Activated CD8-positive, alpha-beta T cell treated with anti-CD3 and anti-CD28 coated beads, Interleukin-2, amount 10 ng/mL, durations not matched to agents 7 days and 5 days (primary cell): ENCODE results near the gene SPEG. TPM values are rescaled to one million over a fixed set of nuclear protein-coding genes. Genes with fewer than 3 reads are reported as not detected.

Experiments
- ATAC-seq: fragments of 150-1000 bp; cut with Tn5 transposase; one replicate; pipeline ENCODE4 v1.10.0; 2021; ENCODE audit warnings: moderate library complexity
- CTCF ChIA-PET: fragments of 350-600 bp; sonication (Branson Sonifier 250); formaldehyde crosslinking; loops from one replicate; lab custom pipeline; 2021; ENCODE audit warnings: antibody characterized with exemption; lab: Charles Lee
- POLR2A ChIA-PET: fragments of 350-600 bp; sonication (Branson Sonifier 250); formaldehyde crosslinking; loops from one replicate; lab custom pipeline; 2021; ENCODE audit warnings: antibody characterized with exemption; lab: Charles Lee
- DNase-seq: peaks from one replicate; pipeline ENCODE4 v3.0.0-alpha.2; 2020
- H3K27ac Mint-ChIP-seq: one replicate; pipeline ENCODE4 v1.8.0; 2021; ENCODE audit warnings: mild to moderate bottlenecking, mixed read lengths
- H3K27me3 Mint-ChIP-seq: one replicate; pipeline ENCODE4 v1.8.0; 2021; ENCODE audit warnings: low read depth, mixed read lengths
- H3K36me3 Mint-ChIP-seq: one replicate; pipeline ENCODE4 v1.8.0; 2021; ENCODE audit warnings: low read depth, mixed read lengths
- H3K4me1 Mint-ChIP-seq: one replicate; pipeline ENCODE4 v1.8.0; 2021; ENCODE audit warnings: low read depth, mixed read lengths
- H3K4me3 Mint-ChIP-seq: one replicate; pipeline ENCODE4 v1.8.0; 2021; ENCODE audit warnings: mild to moderate bottlenecking, mixed read lengths
- H3K9me3 Mint-ChIP-seq: one replicate; pipeline ENCODE4 v1.8.0; 2022; ENCODE audit warnings: mixed read lengths; ENCODE audit not compliant: insufficient read depth
- total RNA-seq, 2 experiments: library from RNA; stranded (reverse); gene quantifications; one replicate each; pipeline ENCODE4 v1.2.3, GENCODE V29; 2021

SPEG gene
- total RNA-seq, 2 experiments from 2014 or later: 10.8 to 11.6 TPM

- Mint-ChIP-seq H3K27ac (no peak overlapping the region), H3K36me3 (no peaks in the 10 kb centered on the region), H3K4me1 (peaks cover 2% of the 10 kb centered on the region), H3K9me3 (no peaks in the 10 kb centered on the region), H3K4me3 (no peak overlapping the region), H3K27me3 (peaks cover 43% of the 10 kb centered on the region)
- ATAC-seq (no peak), DNase-seq (no peak)
- CTCF ChIA-PET: interaction anchor here (1.0 kb wide), 1 partner anchor 11 kb away, joined by 3 read pairs; no protein-coding TSS in a partner anchor
- POLR2A ChIA-PET: interaction anchor here (1.4 kb wide), 1 partner anchor 10 kb away, joined by 3 read pairs; the partner anchor contains the start of gene GMPPA
These were observed 53.7 kb downstream of the SPEG start for GRCh38 chr2:219488149-219488843.

- DNase-seq (no peak), ATAC-seq (no peak)
- ChIA-PET CTCF (no interaction called here), POLR2A (interaction anchor here (1.4 kb wide), 1 partner anchor 10 kb away, joined by 3 read pairs; the partner anchor contains the start of gene GMPPA)
- no peaks in the 10 kb centered on the region for H3K36me3 Mint-ChIP-seq
- H3K4me3 Mint-ChIP-seq: no peak overlapping the region
- peaks cover 46% of the 10 kb centered on the region for H3K27me3 Mint-ChIP-seq
- H3K9me3 Mint-ChIP-seq: no peaks in the 10 kb centered on the region
- H3K4me1 Mint-ChIP-seq: peaks cover 2% of the 10 kb centered on the region
- H3K27ac Mint-ChIP-seq: no peak overlapping the region
These were observed 54.2 kb downstream of the SPEG start for GRCh38 chr2:219488844-219489194.

GRCh38 chr2:219489315-219489714 lies 54.7 kb downstream of the SPEG start:
- Mint-ChIP-seq H3K27ac (no peak overlapping the region), H3K4me3 (no peak overlapping the region), H3K4me1 (no peaks in the 10 kb centered on the region), H3K36me3 (no peaks in the 10 kb centered on the region), H3K9me3 (no peaks in the 10 kb centered on the region), H3K27me3 (peaks cover 45% of the 10 kb centered on the region)
- POLR2A ChIA-PET: interaction anchor here (1.4 kb wide), 1 partner anchor 9 kb away, joined by 3 read pairs; the partner anchor contains the start of gene GMPPA
- CTCF ChIA-PET: no interaction called here
- DNase-seq (no peak), ATAC-seq (no peak)

- Mint-ChIP-seq H3K27ac (no peak overlapping the region), H3K4me1 (no peaks in the 10 kb centered on the region), H3K36me3 (no peaks in the 10 kb centered on the region), H3K27me3 (peaks cover 49% of the 10 kb centered on the region), H3K4me3 (no peak overlapping the region), H3K9me3 (no peaks in the 10 kb centered on the region)
- ATAC-seq (no peak), DNase-seq (no peak)
- ChIA-PET CTCF (no interaction called here), POLR2A (no interaction called here)
These were observed 55.5 kb downstream of the SPEG start for GRCh38 chr2:219490186-219490585.

GRCh38 chr2:219490600-219491130 lies 56.0 kb downstream of the SPEG start:
- Mint-ChIP-seq H3K9me3 (no peaks in the 10 kb centered on the region), H3K27ac (no peak overlapping the region), H3K4me1 (no peaks in the 10 kb centered on the region), H3K27me3 (peaks cover 49% of the 10 kb centered on the region), H3K4me3 (no peak overlapping the region), H3K36me3 (no peaks in the 10 kb centered on the region)
- DNase-seq (no peak), ATAC-seq (no peak)
- CTCF ChIA-PET: interaction anchor here (1.1 to 1.2 kb wide), 2 partner anchors 10 to 39 kb away, joined by 3 to 8 read pairs; no protein-coding TSS in a partner anchor
- POLR2A ChIA-PET: no interaction called here

GRCh38 chr2:219491278-219491963 lies 56.8 kb downstream of the SPEG start:
- peaks cover under 1% of the 10 kb centered on the region for H3K4me1 Mint-ChIP-seq
- H3K36me3 Mint-ChIP-seq: no peaks in the 10 kb centered on the region
- peaks cover 49% of the 10 kb centered on the region for H3K27me3 Mint-ChIP-seq
- no peak overlapping the region for H3K4me3 Mint-ChIP-seq
- DNase-seq (no peak), ATAC-seq (no peak)
- ChIA-PET POLR2A (no interaction called here), CTCF (interaction anchor here (1.1 to 1.2 kb wide), 3 partner anchors 9 to 38 kb away, joined by 3 to 8 read pairs (median 4); no protein-coding TSS in a partner anchor)
- no peaks in the 10 kb centered on the region for H3K9me3 Mint-ChIP-seq
- no peak overlapping the region for H3K27ac Mint-ChIP-seq

- ChIA-PET CTCF (interaction anchor here (0.7 to 1.2 kb wide), 2 partner anchors 10 to 36 kb away, joined by 3 to 4 read pairs; no protein-coding TSS in a partner anchor), POLR2A (no interaction called here)
- Mint-ChIP-seq H3K4me3 (no peak overlapping the region), H3K27me3 (peaks cover 52% of the 10 kb centered on the region), H3K9me3 (no peaks in the 10 kb centered on the region), H3K36me3 (no peaks in the 10 kb centered on the region), H3K27ac (no peak overlapping the region), H3K4me1 (peaks cover 11% of the 10 kb centered on the region)
- no peak for DNase-seq
- ATAC-seq: no peak
These were observed 57.9 kb downstream of the SPEG start for GRCh38 chr2:219492575-219492974.

GRCh38 chr2:219493086-219493485 lies 58.4 kb downstream of the SPEG start:
- ATAC-seq: no peak
- Mint-ChIP-seq H3K4me1 (peaks cover 13% of the 10 kb centered on the region), H3K27ac (no peak overlapping the region), H3K27me3 (peaks cover 51% of the 10 kb centered on the region), H3K9me3 (no peaks in the 10 kb centered on the region), H3K36me3 (no peaks in the 10 kb centered on the region), H3K4me3 (no peak overlapping the region)
- CTCF ChIA-PET: interaction anchor here (3.1 kb wide), 1 partner anchor 90 kb away, joined by 12 read pairs; no protein-coding TSS in a partner anchor
- no peak for DNase-seq
- POLR2A ChIA-PET: no interaction called here

- ChIA-PET CTCF (interaction anchor here (0.7 to 4.2 kb wide), 24 partner anchors 9 to 808 kb away, joined by 3 to 71 read pairs (median 4); partner anchors contain the start of genes CHPF and TMEM198), POLR2A (no interaction called here)
- peaks cover 53% of the 10 kb centered on the region for H3K27me3 Mint-ChIP-seq
- H3K27ac Mint-ChIP-seq: no peak overlapping the region
- ATAC-seq (no peak), DNase-seq (no peak)
- H3K36me3 Mint-ChIP-seq: no peaks in the 10 kb centered on the region
- H3K4me1 Mint-ChIP-seq: peaks cover 32% of the 10 kb centered on the region
- no peak overlapping the region for H3K4me3 Mint-ChIP-seq
- no peaks in the 10 kb centered on the region for H3K9me3 Mint-ChIP-seq
These were observed 60.4 kb downstream of the SPEG start for GRCh38 chr2:219494952-219495530.

GRCh38 chr2:219495531-219496122 lies 61.0 kb downstream of the SPEG start:
- ChIA-PET CTCF (interaction anchor here (0.7 to 4.2 kb wide), 21 partner anchors 9 to 808 kb away, joined by 3 to 71 read pairs (median 5); partner anchors contain the start of genes CHPF and TMEM198), POLR2A (no interaction called here)
- H3K9me3 Mint-ChIP-seq: no peaks in the 10 kb centered on the region
- H3K4me1 Mint-ChIP-seq: peaks cover 38% of the 10 kb centered on the region
- H3K27ac Mint-ChIP-seq: no peak overlapping the region
- peaks cover 53% of the 10 kb centered on the region for H3K27me3 Mint-ChIP-seq
- no peak overlapping the region for H3K4me3 Mint-ChIP-seq
- DNase-seq: peak; percentile 66
- no peak for ATAC-seq
- H3K36me3 Mint-ChIP-seq: no peaks in the 10 kb centered on the region

GRCh38 chr2:219496247-219496824 lies 61.7 kb downstream of the SPEG start:
- ATAC-seq (no peak), DNase-seq (no peak)
- H3K27ac Mint-ChIP-seq: no peak overlapping the region
- ChIA-PET POLR2A (interaction anchor here (0.6 to 0.8 kb wide), 2 partner anchors 10 to 19 kb away, joined by 3 read pairs; no protein-coding TSS in a partner anchor), CTCF (interaction anchor here (0.7 to 4.2 kb wide), 17 partner anchors 10 to 193 kb away, joined by 3 to 71 read pairs (median 4); no protein-coding TSS in a partner anchor)
- H3K4me3 Mint-ChIP-seq: no peak overlapping the region
- no peaks in the 10 kb centered on the region for H3K36me3 Mint-ChIP-seq
- H3K4me1 Mint-ChIP-seq: peaks cover 42% of the 10 kb centered on the region
- peaks cover 53% of the 10 kb centered on the region for H3K27me3 Mint-ChIP-seq
- no peaks in the 10 kb centered on the region for H3K9me3 Mint-ChIP-seq
